Activated CD4-positive, alpha-beta T cell treated with anti-CD3 and anti-CD28 coated beads, Interleukin-10, Interleukin-2, amounts not matched to agents 100 ng/mL and 50 ng/mL, durations not matched to agents 16 hours and 8 hours (primary cell): ENCODE results near the gene IGFN1.
"Not testable (repeated sequence)": the region's sequence is repeated elsewhere in the genome, so short reads cannot be mapped to it uniquely, and the experiment has no call there.

Source experiments
- DNase-seq: peaks from one replicate; pipeline ENCODE4 v3.0.0-alpha.2; 2020

The IGFN1 gene

DNA sequence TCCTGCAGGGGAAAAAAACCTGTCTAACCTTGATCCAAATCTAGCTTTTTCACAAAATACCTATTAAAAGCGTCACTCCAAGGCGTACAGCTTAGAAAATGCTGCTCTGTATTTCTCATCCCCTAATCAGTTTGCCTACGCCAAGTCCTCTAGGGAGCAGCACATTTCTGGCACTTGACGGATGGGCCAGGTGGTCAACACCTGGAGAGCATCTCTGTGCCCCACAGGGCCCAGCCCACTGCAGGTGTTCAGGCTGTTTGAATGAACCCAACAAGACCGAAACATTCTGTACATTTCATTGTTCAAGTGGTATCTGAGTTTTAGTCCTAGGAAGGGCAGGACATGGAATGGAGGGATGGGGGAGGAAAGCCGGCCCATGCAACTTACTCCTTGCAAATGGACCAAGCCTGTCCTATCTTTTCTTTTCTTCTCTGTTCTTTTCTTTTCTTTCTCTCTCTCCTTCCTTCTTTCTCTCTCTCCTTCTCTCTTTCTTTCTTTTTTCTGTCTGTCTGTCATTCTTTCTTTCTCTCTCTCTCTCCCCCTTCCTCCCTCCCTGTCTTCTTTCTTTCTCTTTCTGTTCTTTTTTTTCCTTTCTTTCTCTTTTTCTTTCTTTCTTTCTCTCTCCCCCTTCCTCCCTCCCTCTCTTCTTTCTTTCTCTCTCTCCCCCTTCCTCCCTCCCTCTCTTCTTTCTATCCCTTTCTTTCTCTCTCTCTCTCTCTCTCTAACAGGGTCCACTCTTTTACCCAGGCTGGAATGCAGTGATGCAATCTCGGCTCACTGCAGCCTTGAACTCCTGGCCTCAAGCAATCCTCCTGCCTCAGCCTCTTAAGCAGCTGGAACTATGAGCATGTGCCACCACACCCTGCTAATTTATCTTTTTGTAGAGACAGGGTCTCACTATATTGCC is 29.1 kb downstream of the IGFN1 start:
- DNase-seq = no peak

DNA sequence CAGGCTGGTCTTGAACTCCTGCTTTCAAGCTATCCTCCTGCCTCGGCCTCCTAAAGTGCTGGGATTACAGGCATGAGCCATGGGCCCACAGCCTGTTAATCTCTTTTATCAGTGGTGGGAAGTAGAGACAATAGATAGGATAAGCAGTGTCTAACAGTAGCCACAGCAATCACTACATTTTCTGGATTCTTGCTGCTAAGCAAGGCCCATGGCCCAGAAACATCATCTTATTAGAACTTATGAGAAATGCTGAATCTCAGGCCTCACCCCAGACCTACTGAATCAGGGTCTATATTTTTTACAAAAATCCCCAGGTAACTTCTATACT is 29.7 kb downstream of the IGFN1 start:
- no peak for DNase-seq

DNA sequence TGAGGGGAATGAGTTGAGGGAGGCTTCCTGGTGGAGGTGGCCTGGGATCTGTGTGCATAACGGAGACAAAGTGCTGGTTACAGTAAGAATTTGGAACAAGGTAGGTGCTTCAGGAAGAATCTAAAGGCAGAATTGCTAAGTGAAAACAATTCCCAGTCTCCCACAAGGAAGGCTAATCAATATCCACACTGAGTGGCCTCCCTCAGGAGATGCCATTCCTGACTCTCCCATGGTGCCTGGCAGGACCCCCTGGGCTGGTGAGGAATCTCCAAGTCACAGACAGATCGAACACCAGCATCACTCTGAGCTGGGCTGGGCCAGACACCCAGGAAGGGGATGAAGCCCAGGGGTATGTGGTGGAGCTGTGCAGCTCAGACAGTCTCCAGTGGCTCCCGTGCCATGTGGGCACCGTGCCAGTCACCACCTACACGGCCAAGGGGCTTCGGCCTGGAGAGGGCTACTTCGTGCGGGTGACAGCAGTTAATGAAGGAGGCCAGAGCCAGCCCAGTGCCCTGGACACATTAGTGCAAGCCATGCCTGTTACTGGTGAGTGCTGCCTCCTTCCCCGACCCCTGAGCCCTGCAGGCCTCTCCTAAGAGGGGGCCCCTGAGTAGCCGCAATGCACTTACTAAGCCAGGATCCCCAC is 30.7 kb downstream of the IGFN1 start:
- no peak for DNase-seq

DNA sequence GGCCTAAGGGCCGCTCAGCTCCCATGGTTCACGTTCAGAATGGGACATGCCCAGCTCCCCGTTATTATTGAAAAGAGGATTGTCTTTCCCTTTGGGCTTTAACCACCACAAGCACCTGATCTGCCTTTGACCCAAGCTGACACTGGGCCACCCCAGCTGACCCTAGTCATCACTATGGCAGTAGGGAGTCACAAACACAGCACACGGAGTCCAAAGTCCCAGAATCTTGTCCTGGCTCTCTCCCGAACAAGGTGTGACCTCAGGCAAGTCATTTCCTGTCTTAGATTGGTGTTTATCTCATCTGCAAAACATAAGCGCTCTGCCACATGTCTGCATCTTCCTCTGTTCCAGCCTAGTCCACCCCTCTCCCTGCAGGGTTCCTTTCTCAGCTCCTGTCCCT is 31.5 kb downstream of the IGFN1 start:
- no peak for DNase-seq

DNA sequence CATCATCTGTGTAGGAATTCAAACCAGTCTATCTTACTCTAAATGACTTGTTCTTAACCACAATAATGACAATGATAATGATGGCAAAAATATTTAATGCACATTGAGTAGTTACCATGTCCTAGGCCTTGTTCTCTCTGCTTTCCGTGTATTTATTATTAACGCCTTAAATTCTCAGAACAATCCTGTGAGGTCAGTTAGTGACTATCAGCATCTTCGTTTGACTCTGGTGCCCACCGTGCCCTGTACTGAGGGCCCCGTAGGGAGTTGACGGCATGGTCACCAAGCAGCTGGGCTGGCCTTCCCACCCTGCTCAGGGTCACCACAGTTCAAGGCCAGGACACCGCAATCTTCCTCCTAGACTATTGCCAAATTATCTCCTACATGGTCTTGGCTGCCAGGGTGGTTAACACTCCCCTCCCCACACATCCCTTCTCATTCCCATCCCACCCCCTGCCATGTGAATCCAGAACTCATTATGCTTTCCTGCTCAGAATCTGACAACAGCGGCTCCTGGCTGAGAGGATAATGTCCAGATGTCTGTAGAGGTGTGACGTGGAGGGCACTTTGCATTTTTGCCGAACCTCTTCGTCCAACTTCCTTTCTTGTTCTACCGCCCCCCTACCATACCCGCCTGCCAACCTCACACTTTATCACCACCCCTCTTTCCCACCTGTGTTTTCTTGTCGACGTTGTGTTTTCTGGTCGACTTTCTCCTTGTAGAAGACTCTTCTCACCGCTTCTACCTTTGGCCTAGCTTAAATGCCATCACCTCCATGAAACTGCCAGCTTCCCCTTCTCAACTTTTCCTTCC is 33.4 kb downstream of the IGFN1 start:
- no peak for DNase-seq

DNA sequence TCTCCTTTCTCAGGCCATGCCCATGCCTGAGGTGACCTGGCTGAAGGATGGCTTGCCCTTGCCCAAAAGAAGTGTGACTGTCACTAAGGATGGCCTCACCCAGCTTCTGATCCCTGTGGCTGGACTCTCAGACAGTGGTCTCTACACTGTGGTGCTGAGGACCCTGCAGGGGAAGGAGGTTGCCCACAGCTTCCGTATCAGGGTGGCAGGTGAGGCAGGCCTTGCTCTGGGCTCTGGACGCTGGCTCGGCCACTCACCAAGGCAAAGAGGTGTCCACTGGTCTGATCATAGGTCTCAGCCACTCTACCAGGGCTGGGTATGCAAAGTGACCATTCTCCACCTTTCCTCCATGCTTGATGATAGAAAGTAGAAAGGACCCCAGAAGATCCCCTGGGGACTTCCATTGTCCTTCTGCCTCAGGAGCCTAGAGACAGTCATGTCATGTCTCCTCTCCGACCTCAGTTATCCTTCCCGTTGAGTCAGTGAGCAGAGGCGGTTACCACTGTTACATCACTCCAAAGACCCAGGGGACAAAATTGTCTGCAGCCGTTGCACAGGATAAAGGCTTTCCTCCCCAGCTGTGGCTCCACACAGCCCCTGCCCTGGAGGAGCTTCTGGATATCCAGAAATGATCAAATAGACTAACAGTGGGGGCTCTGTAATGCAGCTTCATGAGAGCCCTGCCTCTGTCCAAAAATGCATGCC is 34.2 kb downstream of the IGFN1 start:
- DNase-seq = no peak

DNA sequence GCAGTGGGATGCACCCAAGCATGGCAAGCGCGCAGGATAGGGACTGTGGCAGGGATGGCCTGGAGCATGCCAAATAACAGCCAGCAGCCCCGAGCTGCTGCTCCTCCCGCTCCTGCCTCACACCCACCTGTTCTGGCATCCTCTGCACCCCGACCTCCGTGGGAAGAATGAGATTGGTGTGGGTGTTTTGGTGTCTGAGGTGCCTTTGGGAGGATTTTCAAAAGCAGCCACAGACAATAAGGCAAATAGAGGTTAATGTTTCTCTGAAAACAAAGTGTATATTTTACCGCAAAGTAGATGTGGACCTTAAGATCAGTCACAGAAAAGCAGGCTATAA is 35.5 kb downstream of the IGFN1 start:
- no peak for DNase-seq

DNA sequence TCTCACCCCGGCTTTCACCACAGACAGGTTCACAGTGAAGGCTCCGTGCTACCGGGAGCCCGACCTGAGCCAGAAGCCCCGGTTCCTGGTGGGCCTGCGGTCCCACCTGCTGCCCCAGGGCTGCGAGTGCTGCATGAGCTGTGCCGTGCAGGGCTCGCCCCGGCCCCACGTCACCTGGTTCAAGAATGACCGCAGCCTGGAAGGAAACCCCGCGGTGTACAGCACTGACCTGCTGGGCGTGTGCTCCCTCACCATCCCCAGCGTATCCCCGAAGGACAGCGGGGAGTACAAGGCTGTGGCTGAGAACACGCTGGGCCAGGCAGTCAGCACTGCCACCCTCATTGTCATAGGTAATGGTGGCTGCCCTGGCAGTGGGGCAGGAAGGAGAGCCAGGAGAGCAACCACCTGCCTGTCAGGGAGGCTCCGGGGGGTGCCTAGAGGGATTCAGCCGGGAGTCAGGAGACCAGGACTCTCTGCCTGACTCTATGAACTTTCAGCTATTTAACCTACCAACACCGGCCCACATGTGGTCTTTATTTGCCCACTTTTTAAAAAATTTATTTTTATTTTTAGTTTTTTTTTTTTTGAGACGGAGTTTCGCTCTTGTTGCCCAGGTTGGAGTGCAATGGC is 36.4 kb downstream of the IGFN1 start:
- no peak for DNase-seq

DNA sequence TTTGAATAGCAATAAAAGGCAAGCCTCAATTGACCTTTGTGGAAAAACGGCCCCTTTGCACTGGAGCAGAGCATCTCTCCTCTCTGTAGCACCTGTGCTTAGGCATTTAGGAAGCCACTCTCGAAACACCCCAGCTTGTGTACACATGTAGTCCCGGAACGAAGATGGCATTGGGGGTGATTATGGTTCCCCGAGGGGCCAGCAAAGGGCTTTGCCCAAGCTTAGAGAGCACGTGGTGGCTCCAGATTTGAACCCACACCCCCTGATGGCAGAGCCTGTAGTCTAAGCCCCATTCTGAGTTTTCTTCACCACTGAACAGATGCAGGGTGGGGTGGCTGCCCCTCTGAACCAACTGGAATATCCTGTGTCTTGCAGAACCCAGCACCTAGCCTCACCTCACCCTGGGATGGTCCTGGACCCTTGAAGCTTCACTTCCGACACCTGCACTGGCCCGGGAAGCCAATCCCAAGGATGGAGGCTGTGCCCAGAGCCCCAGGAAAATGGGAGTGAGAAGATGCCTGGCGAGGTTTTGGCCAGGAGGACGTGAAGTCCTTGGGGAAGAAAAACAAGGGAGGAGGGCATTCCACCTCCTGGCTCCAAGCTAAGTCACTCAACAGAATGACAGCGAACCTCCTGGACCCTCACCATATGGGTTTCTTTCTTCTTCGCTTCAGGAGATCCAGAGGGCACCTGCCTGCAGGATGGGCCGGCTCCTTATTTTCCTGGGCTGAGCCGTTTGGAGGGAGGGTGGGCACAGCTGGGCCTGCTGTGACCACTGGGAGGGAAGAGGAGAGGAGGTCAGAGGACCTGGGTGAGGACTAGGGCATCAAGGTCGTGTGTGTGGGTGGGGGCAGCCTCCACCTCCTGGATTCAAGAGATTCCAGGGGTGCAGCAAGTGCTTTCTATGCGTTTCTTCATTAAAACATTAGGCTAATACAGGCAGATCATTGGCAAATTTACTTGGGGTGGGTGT is 37.7 kb downstream of the IGFN1 start:
- DNase-seq = no peak

DNA sequence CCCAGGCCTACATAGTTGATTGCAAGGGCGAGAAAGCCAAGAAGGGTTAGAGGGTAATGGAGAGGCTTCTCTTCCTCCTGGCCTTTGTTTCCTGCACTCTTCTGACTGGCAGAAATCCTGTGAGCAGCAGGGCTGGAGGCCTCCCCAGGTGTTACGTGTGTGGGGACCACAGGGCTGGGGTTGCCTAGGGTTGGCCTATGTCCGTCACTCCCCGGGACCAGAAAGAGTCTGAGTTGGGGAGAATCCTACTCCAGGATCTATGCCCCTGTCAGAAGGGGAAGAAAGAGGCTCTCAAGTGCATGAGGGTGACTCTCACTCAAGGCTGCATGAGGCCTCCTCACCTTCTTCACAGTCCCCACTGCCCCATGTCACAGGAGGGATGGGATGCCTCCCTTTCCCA is 38.5 kb downstream of the IGFN1 start:
- DNase-seq = no peak

DNA sequence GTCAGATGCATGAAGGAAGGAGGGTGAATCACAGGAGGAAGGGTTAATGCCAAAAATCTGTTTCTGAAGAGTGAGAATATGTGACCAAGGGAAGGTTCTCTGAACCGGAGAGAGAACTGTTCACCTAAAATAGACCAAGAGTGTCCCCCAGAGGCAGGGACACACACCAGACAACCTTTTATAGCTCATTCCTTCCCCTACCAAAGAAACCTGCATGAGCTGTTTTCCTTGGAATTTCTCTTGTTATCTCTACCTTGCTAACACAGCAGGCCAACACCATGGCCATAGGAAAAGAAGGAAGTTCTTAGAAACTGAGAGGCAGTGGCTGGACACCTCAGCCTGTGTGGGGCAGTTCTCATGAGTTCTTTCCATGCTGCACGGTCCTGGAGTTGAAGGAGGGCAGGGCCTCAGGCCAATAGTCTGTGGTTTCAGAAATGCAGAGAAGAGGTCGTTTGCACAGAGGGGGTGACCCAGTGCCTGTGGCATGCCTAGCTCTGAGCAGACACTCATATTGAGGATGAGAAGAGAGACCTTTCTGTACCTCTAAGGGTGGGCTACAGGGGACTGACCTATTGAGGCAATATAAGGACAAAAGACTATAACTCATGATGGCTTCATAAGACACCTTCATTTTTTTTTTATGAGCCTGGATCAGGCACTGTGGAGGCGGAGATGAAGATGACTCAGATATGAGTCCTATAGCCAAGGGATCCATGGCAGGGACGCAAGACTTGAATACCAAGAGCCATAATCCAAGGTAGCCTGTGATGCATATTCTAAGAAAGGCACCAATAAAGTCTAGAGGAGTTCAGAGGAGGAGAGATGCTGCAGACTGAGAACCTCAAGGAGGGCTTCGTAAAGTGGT is 39.4 kb downstream of the IGFN1 start:
- no peak for DNase-seq

DNA sequence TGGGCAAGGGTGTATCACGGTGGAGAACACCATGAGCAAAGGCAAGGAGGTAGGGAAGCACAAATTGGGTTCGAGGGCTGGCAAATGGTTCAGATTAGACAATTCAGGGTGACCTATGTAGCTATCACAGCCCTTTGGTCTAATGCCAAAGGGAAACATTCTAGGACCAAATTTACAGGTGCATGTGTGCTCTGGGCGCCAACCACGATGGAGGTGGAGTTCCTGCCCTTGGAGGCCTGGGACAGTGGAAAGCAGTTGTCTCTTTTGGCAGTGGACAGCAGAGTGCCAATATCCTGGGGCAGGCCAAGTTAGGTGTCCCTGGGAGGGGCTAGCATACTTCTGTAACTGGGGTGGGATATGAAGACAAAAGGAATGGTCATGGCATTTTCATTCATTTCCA is 40.1 kb downstream of the IGFN1 start:
- DNase-seq = no peak

DNA sequence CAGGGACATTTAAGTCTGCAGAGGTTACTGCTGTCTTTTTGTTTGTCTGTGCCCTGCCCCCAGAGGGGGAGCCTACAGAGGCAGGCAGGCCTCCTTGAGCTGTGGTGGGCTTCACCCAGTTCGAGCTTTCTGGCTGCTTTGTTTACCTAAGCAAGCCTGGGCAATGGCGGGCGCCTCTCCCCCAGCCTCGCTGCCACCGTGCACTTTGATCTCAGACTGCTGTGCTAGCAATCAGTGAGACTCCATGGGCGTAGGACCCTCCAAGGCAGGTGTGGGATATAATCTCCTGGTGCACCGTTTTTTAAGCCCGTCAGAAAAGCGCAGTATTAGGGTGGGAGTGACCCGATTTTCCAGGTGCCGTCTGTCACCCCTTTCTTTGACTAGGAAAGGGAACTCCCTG is 49.0 kb downstream of the IGFN1 start:
- not testable (repeated sequence) for DNase-seq

DNA sequence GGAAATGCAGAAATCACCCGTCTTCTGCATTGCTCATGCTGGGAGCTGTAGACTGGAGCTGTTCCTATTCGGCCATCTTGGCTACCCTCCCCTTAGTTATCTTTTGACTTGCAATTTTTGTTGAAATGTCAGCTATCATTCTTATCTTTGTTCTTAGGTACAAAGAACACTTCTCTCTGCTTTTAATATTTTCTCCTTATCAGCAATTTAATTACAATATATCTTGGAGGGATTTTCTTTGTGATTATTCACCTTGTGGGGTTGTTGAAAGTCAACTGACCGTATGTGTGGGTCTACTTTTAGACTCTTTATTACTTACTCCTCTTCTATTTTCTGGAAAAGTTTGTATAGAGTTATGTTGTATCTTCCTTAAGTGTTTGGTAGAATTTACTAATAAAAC is 49.5 kb downstream of the IGFN1 start:
- no peak for DNase-seq

DNA sequence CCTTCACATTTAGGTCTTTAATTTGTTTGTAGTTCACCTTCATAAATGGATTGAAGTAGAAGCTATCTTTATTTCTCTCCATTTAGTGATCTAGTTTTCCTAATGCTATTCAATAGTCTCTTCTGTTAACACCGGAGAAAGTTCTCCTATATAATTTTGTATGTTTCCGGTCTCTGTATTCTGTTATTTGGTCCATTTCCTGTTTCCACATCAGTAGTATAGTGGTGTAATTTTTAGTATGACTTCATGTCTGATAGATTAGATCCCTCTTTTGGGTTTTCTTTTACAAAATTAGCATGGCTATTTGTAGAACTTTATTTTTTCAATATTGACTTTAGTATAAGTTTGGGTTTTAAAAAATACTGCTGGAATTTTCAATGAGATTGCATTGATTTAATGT is 51.1 kb downstream of the IGFN1 start:
- no peak for DNase-seq

DNA sequence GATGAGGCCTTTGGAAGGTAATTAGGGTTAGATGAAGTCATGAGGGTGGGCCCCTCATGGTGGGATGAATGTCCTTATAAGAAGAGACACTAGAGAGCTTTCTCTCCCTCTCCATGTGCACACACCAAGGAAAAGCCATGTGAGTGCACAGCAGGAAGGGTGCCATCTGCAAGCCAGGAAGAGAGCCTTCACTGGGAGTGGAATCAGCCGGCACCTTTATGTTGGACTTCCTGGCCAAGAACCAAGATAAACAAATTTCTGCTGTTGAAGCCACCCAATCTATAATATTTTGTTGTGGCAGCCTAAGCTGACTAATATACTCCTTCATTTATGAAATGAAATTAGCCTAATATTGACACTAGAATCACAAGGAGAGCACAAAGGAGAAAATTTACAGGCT is 54.5 kb downstream of the IGFN1 start:
- DNase-seq = no peak

DNA sequence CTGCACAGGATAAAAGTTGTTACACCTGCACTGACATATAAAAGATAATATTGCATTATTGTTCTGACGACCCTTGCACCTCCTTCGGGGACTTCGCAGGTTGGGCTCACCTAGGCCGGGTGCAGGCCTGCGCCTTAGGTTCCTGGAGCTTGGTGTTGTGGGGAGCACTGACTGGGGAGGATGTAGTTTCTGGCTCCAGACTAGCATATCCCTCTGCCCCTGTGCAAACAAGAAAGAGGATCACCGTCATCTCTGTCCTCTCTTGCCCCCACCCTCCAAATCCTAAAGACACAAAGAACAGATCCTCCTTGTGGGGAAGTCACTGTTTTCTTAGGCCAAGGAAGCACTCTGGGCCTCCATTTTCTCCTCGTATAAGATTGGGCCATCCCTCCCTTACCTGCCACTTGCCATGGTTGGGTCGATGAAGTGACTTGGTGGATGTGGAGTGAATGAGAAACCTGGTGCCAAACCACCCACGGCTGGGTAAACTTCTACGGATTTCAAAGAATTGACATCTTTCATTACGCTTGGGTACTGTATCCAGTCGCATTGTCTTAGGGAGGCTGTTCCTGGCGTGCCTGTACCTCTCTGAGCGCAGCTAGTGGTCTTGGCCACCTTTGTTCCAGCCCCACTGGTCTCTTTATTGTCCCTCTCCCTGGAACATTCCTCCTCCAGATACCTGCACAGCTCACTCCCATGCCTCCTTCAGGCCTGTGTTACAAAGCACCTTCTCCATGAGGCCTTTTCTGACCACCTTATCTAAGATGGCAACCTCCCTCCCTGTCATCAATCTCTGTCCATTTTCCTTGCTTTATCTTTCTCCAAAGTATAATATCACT is 58.3 kb downstream of the IGFN1 start:
- DNase-seq = no peak

DNA sequence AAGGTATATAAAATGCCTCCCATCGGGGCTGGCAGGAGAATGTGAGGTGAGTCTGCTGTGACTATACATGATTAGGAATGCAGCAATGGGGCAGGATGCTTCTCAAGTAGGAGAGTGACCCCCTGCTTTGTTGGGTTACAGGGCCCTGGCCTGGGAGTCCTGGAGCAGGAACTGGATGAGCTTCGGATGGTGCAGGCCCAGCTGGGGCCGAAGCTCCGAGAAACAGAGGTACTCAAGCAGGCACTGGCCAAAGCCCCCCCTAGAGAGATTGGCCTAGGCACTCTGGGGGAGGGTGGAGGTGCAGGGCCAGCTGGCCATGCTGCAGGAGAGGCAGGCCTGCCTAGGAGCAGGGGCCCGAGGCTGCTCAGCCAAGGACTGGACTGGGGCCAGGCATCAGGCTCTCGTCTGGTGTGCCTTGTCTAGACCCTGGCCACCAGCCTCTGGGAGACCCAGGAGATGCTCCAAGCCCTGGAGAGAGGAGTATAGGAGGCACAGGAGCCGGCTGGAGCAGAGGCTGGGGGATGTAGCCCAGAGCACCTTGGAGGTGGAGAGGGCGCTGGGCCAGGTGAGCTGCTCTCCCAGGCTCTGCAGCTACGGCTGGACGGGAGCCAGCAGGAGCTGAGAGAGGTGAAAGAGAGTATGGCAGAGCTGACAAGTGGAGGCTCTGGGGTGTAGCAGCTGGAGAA is 59.8 kb downstream of the IGFN1 start:
- no peak for DNase-seq

DNA sequence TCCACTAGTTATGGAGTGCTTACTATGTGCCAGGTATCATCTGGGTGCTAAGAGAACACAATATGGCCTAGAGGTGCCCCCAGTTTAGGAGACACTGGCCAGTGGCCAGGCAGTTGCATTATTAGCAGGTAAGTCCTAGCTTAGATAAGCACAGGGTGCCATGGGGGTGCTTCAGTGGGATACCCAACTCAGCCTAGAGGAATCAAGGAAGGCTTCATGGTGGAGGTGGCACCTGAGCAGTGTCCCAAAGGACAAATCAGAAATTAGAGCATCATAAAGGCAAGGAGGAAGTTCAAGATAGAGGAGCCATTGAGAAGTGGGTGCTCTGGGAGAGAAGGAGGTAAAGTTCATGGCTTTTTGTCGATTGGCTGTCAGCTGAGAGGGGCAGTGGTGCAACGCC is 60.8 kb downstream of the IGFN1 start:
- DNase-seq = no peak
